GM23248 (cell line): ENCODE results near the gene MYLK. TPM values are rescaled to one million over a fixed set of nuclear protein-coding genes. Genes with fewer than 3 reads are reported as not detected.

Experiments used
- DNase-seq: peaks from one replicate; pipeline ENCODE4 v3.0.0-alpha.2; 2015
- H2AFZ ChIP-seq: fragments of 200-600 bp; sonication (generic); 2 replicates; pipeline ENCODE4 v1.6.1; 2016; ENCODE audit warnings: antibody characterized with exemption
- H3F3A ChIP-seq: fragments of 200-600 bp; sonication (generic); 2 replicates; pipeline ENCODE4 v1.6.1; 2016; ENCODE audit warnings: mild to moderate bottlenecking, antibody characterized with exemption, mixed run types; ENCODE audit not compliant: insufficient read depth
- H3K27ac ChIP-seq: fragments of 200-600 bp; sonication (generic); 2 replicates; pipeline ENCODE4 v1.5.1; 2016; ENCODE audit warnings: mild to moderate bottlenecking
- H3K27me3 ChIP-seq: fragments of 200-600 bp; sonication (generic); replicated peaks from 2 replicates; pipeline ENCODE4 v1.6.1; 2016; ENCODE audit warnings: mild to moderate bottlenecking; ENCODE audit not compliant: insufficient read depth
- H3K36me3 ChIP-seq: fragments of 200-600 bp; sonication (generic); 2 replicates; pipeline ENCODE4 v1.6.1; 2016; ENCODE audit warnings: low read depth, mild to moderate bottlenecking
- H3K4me1 ChIP-seq: fragments of 200-600 bp; sonication (generic); 2 replicates; pipeline ENCODE4 v1.6.1; 2016; ENCODE audit warnings: mild to moderate bottlenecking; ENCODE audit not compliant: insufficient read depth
- H3K4me2 ChIP-seq: fragments of 200-600 bp; sonication (generic); one replicate; pipeline ENCODE4 v1.6.1; 2016; ENCODE audit warnings: mild to moderate bottlenecking; ENCODE audit not compliant: unreplicated experiment
- H3K4me3 ChIP-seq: fragments of 200-600 bp; sonication (generic); 2 replicates; pipeline ENCODE4 v1.5.1; 2016; ENCODE audit warnings: mild to moderate bottlenecking
- H3K79me2 ChIP-seq: fragments of 200-600 bp; sonication (generic); 2 replicates; pipeline ENCODE4 v1.6.1; 2016; ENCODE audit warnings: mild to moderate bottlenecking; ENCODE audit not compliant: insufficient read depth
- H3K9ac ChIP-seq: fragments of 200-600 bp; sonication (generic); 2 replicates; pipeline ENCODE4 v1.6.1; 2016; ENCODE audit warnings: mild to moderate bottlenecking
- H3K9me2 ChIP-seq: fragments of 200-600 bp; sonication (generic); 2 replicates; pipeline ENCODE4 v1.6.1; 2016; ENCODE audit warnings: mixed run types, mild to moderate bottlenecking, moderate library complexity; ENCODE audit not compliant: insufficient read depth
- H3K9me3 ChIP-seq: fragments of 200-600 bp; sonication (generic); one replicate; pipeline ENCODE4 v1.6.1; 2017; ENCODE audit warnings: low read depth
- H4K20me1 ChIP-seq: fragments of 200-600 bp; sonication (generic); 2 replicates; pipeline ENCODE4 v1.6.0; 2016; ENCODE audit not compliant: insufficient read depth
- EZH2 ChIP-seq: fragments of 200-600 bp; sonication (generic); IDR thresholded peaks from 2 replicates; pipeline ENCODE4 v1.6.1; 2018; ENCODE audit warnings: antibody characterized with exemption, mild to moderate bottlenecking; ENCODE audit not compliant: insufficient read depth, poor library complexity, severe bottlenecking
- EZH2phosphoT487 ChIP-seq: fragments of 200-600 bp; sonication (generic); IDR thresholded peaks from 2 replicates; pipeline ENCODE4 v1.6.1; 2018; ENCODE audit warnings: antibody characterized with exemption, moderate library complexity, mild to moderate bottlenecking, low read depth; ENCODE audit not compliant: insufficient read depth
- WGBS, 2 experiments: methylation state at CpG; one replicate each; pipeline ENCODE4 v1.1.6; 2015 to 2017; ENCODE audit warnings: low lambda C conversion rate in 2 of 2, low coverage in 1 of 2; ENCODE audit errors: missing lambda C conversion rate in 2 of 2; 5-methylcytosine and 5-hydroxymethylcytosine counted together
- in situ Hi-C: fragments of 300-500 bp; cut with MboI; formaldehyde crosslinking; loops from 2 replicates; pipeline ENCODE4 v1.15.0; 2020
- polyA plus RNA-seq: library from polyadenylated mRNA; unstranded; fragments of >200 nt; fragmentation: Nextera tagmentation; extraction: Ambion mirVana; gene quantifications from 2 replicates; pipeline ENCODE4 v1.2.1, GENCODE V29; 2016
- total RNA-seq: library from RNA; depleted of rRNA; stranded (reverse); fragments of >200 nt; shearing (Covaris generic); gene quantifications from 2 replicates; pipeline ENCODE4 v1.2.3, GENCODE V29; 2014

Gene MYLK
- total and polyA plus RNA-seq, 2 experiments from 2014 or later, result 110 to 174 TPM

GRCh38 chr3:123862152-123862551, 22.0 kb downstream of the MYLK start:
- no peaks in the 10 kb centered on the region for H4K20me1 ChIP-seq
- H3K4me2 ChIP-seq, result no peak overlapping the region
- in situ Hi-C loops, result no loop called here
- H3K79me2 ChIP-seq, result peaks cover 82% of the 10 kb centered on the region
- H3K9me2 ChIP-seq, result no peaks in the 10 kb centered on the region
- peaks cover 15% of the 10 kb centered on the region; the same call in 1 of the 2 replicates for H3K36me3 ChIP-seq
- no peak overlapping the region for H3K4me3 ChIP-seq
- TF ChIP-seq EZH2phosphoT487 (no peak), EZH2 (no peak)
- peaks cover 32% of the 10 kb centered on the region; the same call in 1 of the 2 replicates for H3F3A ChIP-seq
- H3K9me3 ChIP-seq, result no peaks in the 10 kb centered on the region
- H3K27ac ChIP-seq, result no peak overlapping the region
- DNase-seq, result no peak
- no peak overlapping the region for H2AFZ ChIP-seq
- H3K9ac ChIP-seq, result no peak overlapping the region
- H3K4me1 ChIP-seq, result peaks cover 36% of the 10 kb centered on the region
- no peaks in the 10 kb centered on the region for H3K27me3 ChIP-seq

- Histone ChIP-seq H3K9ac (no peak overlapping the region), H4K20me1 (no peaks in the 10 kb centered on the region), H3K36me3 (peaks cover 15% of the 10 kb centered on the region; the same call in 1 of the 2 replicates), H3K27ac (no peak overlapping the region), H3K4me1 (peaks cover 36% of the 10 kb centered on the region), H3F3A (peaks cover 35% of the 10 kb centered on the region; the same call in 1 of the 2 replicates), H2AFZ (no peak overlapping the region), H3K4me3 (no peak overlapping the region), H3K27me3 (no peaks in the 10 kb centered on the region), H3K9me3 (no peaks in the 10 kb centered on the region), H3K4me2 (no peak overlapping the region), H3K9me2 (no peaks in the 10 kb centered on the region), H3K79me2 (peaks cover 77% of the 10 kb centered on the region)
- DNase-seq, result no peak
- no peak for TF ChIP-seq EZH2
- no peak for TF ChIP-seq EZH2phosphoT487
- WGBS, 2 experiments, result 91 to 93% methylated on average over 8 of the region's 8 CpGs
- in situ Hi-C loops, result no loop called here
These were observed 22.9 kb downstream of the MYLK start for GRCh38 chr3:123861081-123861836.

- DNase-seq, result peak; percentile 65
- TF ChIP-seq EZH2, result no peak
- TF ChIP-seq EZH2phosphoT487, result 0 out of 2 replicates have a peak, but pooled peaks have one; percentile 40
- H2AFZ ChIP-seq, result no peak overlapping the region
- peaks cover 36% of the 10 kb centered on the region for H3K4me1 ChIP-seq
- no peaks in the 10 kb centered on the region for H3K9me2 ChIP-seq
- no peaks in the 10 kb centered on the region for H4K20me1 ChIP-seq
- peaks cover 78% of the 10 kb centered on the region for H3K79me2 ChIP-seq
- no peak overlapping the region for H3K4me3 ChIP-seq
- H3K9me3 ChIP-seq, result no peaks in the 10 kb centered on the region
- 5 to 16% methylated on average over 1 of the region's 1 CpG for WGBS, 2 experiments
- H3K9ac ChIP-seq, result no peak overlapping the region
- H3K4me2 ChIP-seq, result peak overlapping the region; percentile 46
- peak overlapping the region; percentile 40 for H3K27ac ChIP-seq
- in situ Hi-C loops, result no loop called here
- peaks cover 35% of the 10 kb centered on the region; the same call in 1 of the 2 replicates for H3F3A ChIP-seq
- H3K27me3 ChIP-seq, result no peaks in the 10 kb centered on the region
- peaks cover 14% of the 10 kb centered on the region; the same call in 1 of the 2 replicates for H3K36me3 ChIP-seq
These were observed 25.0 kb downstream of the MYLK start for GRCh38 chr3:123859177-123859576.

DNA sequence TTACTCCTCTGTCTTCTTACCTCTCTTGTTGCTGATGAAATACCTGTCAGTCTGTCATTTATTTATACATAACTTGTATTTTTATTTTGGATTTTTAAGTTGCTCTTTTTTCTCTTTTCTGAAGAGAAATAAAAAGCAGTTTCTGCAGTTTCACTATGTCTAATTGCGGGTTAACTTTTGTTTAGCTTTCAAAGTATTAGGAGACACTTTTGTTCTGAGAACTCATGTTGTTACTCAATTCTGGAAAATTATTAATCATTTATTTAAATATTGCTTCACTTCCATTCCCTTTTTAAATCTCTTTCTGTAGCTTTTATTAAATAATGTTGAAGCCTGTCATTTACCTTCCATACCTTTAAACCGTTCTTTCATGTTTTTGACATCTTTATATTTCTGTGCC, 29.2 kb downstream of the MYLK start:
- no peak for TF ChIP-seq EZH2
- TF ChIP-seq EZH2phosphoT487, result no peak
- no peak overlapping the region for H3K27ac ChIP-seq
- H3K4me3 ChIP-seq, result no peak overlapping the region
- no peak overlapping the region for H2AFZ ChIP-seq
- no peaks in the 10 kb centered on the region for H3K9me3 ChIP-seq
- H3F3A ChIP-seq, result peaks cover 22% of the 10 kb centered on the region; the same call in 1 of the 2 replicates
- H3K79me2 ChIP-seq, result peaks cover 59% of the 10 kb centered on the region
- no peaks in the 10 kb centered on the region for H4K20me1 ChIP-seq
- H3K4me2 ChIP-seq, result no peak overlapping the region
- H3K9me2 ChIP-seq, result no peaks in the 10 kb centered on the region
- H3K9ac ChIP-seq, result no peak overlapping the region
- H3K4me1 ChIP-seq, result peaks cover 23% of the 10 kb centered on the region
- DNase-seq, result no peak
- 92 to 93% methylated on average over 2 of the region's 2 CpGs for WGBS, 2 experiments
- no peaks in the 10 kb centered on the region for H3K27me3 ChIP-seq
- in situ Hi-C loops, result no loop called here
- 0 out of 2 replicates have a peak, but pooled peaks cover 8% of the 10 kb centered on the region for H3K36me3 ChIP-seq
